ENCODE results near the gene AKNA. TPM values are rescaled to one million over a fixed set of nuclear protein-coding genes. Genes with fewer than 3 reads are reported as not detected.

Gene AKNA
- total RNA-seq, 2 donors from 2014 or later = 12.2 to 15.4 TPM

GRCh38 chr9:114348261-114348905, 39.4 kb downstream of the AKNA start:
- WGBS, 2 experiments (ENCODE audit: insufficient coverage in 1 of 2, insufficient read length in 1 of 2) = 82 to 83% methylated on average over 9 to 12 of the region's 12 CpGs
- H3K36me3 Mint-ChIP-seq (ENCODE audit: low read depth) = peaks cover 30% of the 10 kb centered on the region
- Histone ChIP-seq H3K9ac (ENCODE audit: extremely low read depth, low read length, poor library complexity, severe bottlenecking) (no peak overlapping the region), H3K36me3 (ENCODE audit: control insufficient read depth, insufficient read depth, low read length) (peaks cover 6% of the 10 kb centered on the region), H3K27me3 (ENCODE audit: control insufficient read depth, insufficient read depth, low read length, poor library complexity, severe bottlenecking) (no peaks in the 10 kb centered on the region), H3K4me1 (ENCODE audit: control insufficient read depth, insufficient read depth, low read length) (no peaks in the 10 kb centered on the region), H3K27ac (ENCODE audit: low read depth, low read length) (peak overlapping the region; percentile 60), H3K4me3 (ENCODE audit: low read length) (no peak overlapping the region), H3K9me3 (ENCODE audit: control insufficient read depth, low read length) (no peaks in the 10 kb centered on the region)
- no peaks in the 10 kb centered on the region for H3K9me3 Mint-ChIP-seq
- peak overlapping the region; percentile 38 for H3K27ac Mint-ChIP-seq
- no peaks in the 10 kb centered on the region for H3K27me3 Mint-ChIP-seq (ENCODE audit: insufficient read depth)
- H3K4me1 Mint-ChIP-seq = peaks cover 10% of the 10 kb centered on the region
- no peak for DNase-seq
- H3K4me3 Mint-ChIP-seq = no peak overlapping the region
- TF ChIP-seq CTCF (conservative IDR thresholded peaks at IDR 0.05) = no peak

GRCh38 chr9:114347675-114348074, 40.1 kb downstream of the AKNA start:
- Mint-ChIP-seq H3K27ac (no peak overlapping the region), H3K9me3 (no peaks in the 10 kb centered on the region), H3K4me3 (no peak overlapping the region), H3K36me3 (ENCODE audit: low read depth) (peaks cover 30% of the 10 kb centered on the region), H3K27me3 (ENCODE audit: insufficient read depth) (no peaks in the 10 kb centered on the region), H3K4me1 (peaks cover 10% of the 10 kb centered on the region)
- H3K4me3 ChIP-seq (ENCODE audit: low read length) = no peak overlapping the region
- TF ChIP-seq CTCF (conservative IDR thresholded peaks at IDR 0.05) = no peak
- peak overlapping the region; percentile 60 for H3K27ac ChIP-seq (ENCODE audit: low read depth, low read length)
- 88 to 89% methylated on average over 15 of the region's 15 CpGs for WGBS, 2 experiments (ENCODE audit: insufficient coverage in 1 of 2, insufficient read length in 1 of 2)
- H3K9me3 ChIP-seq (ENCODE audit: control insufficient read depth, low read length) = no peaks in the 10 kb centered on the region
- no peaks in the 10 kb centered on the region for H3K4me1 ChIP-seq (ENCODE audit: control insufficient read depth, insufficient read depth, low read length)
- H3K9ac ChIP-seq (ENCODE audit: extremely low read depth, low read length, poor library complexity, severe bottlenecking) = no peak overlapping the region
- H3K27me3 ChIP-seq (ENCODE audit: control insufficient read depth, insufficient read depth, low read length, poor library complexity, severe bottlenecking) = no peaks in the 10 kb centered on the region
- no peak for DNase-seq
- peaks cover 10% of the 10 kb centered on the region for H3K36me3 ChIP-seq (ENCODE audit: control insufficient read depth, insufficient read depth, low read length)

GRCh38 chr9:114346146-114346545, 41.6 kb downstream of the AKNA start:
- Histone ChIP-seq H3K9ac (ENCODE audit: extremely low read depth, low read length, poor library complexity, severe bottlenecking) (no peak overlapping the region), H3K4me3 (ENCODE audit: low read length) (no peak overlapping the region), H3K36me3 (ENCODE audit: control insufficient read depth, insufficient read depth, low read length) (peaks cover 10% of the 10 kb centered on the region), H3K27me3 (ENCODE audit: control insufficient read depth, insufficient read depth, low read length, poor library complexity, severe bottlenecking) (no peaks in the 10 kb centered on the region), H3K4me1 (ENCODE audit: control insufficient read depth, insufficient read depth, low read length) (no peaks in the 10 kb centered on the region), H3K27ac (ENCODE audit: low read depth, low read length) (no peak overlapping the region), H3K9me3 (ENCODE audit: control insufficient read depth, low read length) (no peaks in the 10 kb centered on the region)
- 92% methylated on average over 11 of the region's 11 CpGs for WGBS, 2 experiments (ENCODE audit: insufficient coverage in 1 of 2, insufficient read length in 1 of 2)
- peaks cover 34% of the 10 kb centered on the region for H3K36me3 Mint-ChIP-seq (ENCODE audit: low read depth)
- H3K4me1 Mint-ChIP-seq = peaks cover 10% of the 10 kb centered on the region
- DNase-seq = no peak
- H3K27ac Mint-ChIP-seq = no peak overlapping the region
- H3K27me3 Mint-ChIP-seq (ENCODE audit: insufficient read depth) = no peaks in the 10 kb centered on the region
- H3K9me3 Mint-ChIP-seq = no peaks in the 10 kb centered on the region
- TF ChIP-seq CTCF (conservative IDR thresholded peaks at IDR 0.05) = no peak
- no peak overlapping the region for H3K4me3 Mint-ChIP-seq
